GM12801 (cell line): ENCODE data around the gene ACBD6.

Source experiments
- TF ChIP-seq, protein P1 (sequence below): IDR thresholded peaks from one replicate; pipeline ENCODE4 v1.5.1; 2011; ENCODE audit warnings: control low read depth; ENCODE audit not compliant: insufficient read length; ENCODE audit errors: extremely low read depth

ACBD6 gene

DNA sequence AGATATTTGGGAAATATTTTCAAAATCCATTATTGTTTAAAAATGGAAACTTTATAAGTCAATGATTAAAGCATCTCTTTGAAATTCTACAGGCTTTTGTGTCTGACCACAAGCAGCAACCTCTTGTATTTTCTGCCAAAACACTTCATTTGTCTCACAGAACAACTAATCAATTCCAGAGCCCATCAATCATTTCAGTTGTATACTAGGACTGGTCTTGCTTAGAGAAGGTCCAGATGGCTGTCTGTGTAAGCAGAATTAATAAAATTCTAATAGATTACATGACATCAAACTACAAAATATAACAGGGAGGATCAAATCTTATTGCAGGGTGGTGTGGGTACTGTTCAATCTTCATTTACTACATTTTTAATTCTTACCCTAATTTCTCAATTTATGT is 76.4 kb downstream of the ACBD6 start:
- TF ChIP-seq, protein P1, sequence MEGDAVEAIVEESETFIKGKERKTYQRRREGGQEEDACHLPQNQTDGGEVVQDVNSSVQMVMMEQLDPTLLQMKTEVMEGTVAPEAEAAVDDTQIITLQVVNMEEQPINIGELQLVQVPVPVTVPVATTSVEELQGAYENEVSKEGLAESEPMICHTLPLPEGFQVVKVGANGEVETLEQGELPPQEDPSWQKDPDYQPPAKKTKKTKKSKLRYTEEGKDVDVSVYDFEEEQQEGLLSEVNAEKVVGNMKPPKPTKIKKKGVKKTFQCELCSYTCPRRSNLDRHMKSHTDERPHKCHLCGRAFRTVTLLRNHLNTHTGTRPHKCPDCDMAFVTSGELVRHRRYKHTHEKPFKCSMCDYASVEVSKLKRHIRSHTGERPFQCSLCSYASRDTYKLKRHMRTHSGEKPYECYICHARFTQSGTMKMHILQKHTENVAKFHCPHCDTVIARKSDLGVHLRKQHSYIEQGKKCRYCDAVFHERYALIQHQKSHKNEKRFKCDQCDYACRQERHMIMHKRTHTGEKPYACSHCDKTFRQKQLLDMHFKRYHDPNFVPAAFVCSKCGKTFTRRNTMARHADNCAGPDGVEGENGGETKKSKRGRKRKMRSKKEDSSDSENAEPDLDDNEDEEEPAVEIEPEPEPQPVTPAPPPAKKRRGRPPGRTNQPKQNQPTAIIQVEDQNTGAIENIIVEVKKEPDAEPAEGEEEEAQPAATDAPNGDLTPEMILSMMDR: no peak

DNA sequence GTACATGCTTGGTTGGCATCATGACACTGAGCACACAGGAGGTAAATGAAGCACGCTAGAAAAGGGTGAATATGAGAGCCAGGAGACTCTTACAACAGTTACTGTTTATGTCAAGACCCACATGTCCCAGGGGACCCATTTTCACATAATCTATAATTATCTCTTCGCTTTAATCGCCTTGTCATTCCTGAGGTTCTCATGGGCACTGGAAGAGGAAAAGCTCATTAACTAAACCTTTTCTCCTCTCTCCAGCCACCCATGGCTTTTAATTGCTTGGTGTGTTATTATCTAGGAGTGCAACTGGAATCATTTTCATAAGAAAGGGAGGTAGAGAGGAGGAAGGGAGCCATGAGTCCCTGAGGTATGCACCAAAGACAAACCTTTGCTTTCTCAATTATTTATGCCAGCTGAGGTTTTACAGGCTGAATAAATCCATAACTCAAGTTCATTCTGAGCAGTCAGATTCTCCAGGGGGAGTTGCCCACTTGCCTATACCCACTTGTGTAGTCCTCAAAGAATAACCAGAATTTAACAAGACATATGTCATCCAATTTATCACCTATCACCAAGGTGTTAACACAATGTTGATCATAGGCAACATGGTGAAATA is 77.4 kb downstream of the ACBD6 start:
- TF ChIP-seq, protein P1: no peak

DNA sequence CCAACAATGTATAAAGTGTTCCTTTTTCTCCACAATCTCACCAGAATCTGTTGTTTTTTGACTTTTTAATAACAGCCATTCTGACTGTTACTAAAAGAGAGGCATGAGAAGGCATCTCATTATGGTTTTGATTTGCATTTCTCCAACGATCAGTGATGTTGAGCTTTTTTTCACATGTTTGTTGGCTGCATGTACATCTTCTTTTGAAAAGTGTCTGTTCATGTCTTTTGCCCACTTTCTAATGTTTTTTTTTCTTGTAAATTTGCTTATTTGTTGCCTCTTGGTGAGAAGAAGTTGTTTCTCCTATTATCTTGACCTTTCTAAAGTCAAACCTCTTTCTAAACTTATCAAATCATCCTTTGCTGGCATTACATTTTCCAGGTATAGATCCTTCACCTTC is 80.8 kb downstream of the ACBD6 start:
- TF ChIP-seq, protein P1: no peak

DNA sequence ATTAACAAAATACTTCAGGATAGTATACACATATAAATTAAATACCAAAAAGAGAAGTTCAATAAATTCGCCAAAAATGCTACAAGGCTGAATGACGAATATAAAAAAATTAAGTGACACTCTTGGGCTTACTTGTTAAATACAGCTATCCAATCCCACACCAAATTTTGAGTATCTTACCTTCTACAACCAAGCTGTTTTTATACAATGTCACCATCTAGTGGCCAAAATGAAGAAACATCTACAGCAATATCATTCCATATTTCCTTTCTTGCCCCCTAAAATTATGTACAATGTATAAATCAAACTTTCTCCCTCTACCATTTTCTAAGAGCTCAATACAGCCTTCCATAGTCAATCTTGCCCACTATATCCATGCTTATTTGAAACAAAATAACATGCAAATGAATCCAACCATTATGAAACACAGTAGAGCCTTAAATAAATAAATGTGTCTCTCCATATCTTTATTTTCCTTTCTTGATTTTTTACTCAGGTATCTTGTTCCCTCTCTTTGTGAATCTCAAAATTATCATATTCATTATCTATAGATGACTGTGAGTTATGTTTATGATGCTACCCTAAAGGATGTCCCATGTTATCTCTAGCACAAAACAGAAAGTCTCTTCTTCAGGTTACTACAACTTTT is 86.3 kb downstream of the ACBD6 start:
- TF ChIP-seq, protein P1: no peak

DNA sequence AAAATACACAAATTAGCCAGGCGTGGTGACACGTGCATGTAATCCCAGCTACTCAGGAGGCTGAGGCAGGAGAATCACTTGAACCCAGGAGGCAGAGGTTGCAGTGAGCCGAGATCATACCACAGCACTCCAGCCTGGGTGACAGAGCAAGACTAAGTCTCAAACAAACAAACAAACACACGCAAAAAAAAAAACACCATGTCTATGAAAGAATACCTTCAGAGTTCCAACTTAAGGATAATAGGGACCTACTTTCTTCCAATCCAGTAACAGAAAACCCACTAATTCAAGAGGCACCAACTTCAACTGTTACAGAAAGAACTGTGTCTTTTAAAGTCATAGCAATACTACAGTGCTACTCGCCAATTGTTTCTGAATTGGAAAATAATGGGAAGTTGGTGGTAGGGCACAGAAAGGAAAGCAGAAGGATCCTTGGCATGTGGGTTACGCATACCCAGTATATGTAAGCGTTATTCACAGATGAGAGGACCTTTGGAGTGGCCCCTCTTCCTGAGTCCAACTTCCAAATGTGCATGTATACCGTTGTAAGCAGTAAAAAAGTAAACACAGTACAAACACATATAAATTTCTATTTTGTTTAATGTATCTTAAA is 87.0 kb downstream of the ACBD6 start:
- TF ChIP-seq, protein P1: no peak

DNA sequence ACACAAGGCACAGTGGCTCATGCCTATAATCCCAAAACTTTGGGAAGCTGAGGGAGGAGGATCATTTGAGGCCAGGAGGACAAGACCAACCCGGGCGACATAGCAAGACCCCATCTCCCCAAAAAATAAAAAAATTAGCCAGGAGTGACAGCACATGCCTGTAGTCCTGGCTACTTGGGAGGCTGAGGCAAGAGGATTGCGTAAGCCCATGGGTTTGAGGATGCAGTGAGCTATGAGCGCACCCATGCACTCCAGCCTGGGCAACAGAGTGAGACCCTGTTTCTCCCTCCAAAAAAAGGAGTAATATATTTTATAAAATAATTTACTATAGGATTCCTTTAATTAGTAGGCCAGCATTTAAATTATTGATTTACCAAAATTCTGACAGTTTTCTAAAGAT is 89.8 kb downstream of the ACBD6 start:
- TF ChIP-seq, protein P1: no peak

DNA sequence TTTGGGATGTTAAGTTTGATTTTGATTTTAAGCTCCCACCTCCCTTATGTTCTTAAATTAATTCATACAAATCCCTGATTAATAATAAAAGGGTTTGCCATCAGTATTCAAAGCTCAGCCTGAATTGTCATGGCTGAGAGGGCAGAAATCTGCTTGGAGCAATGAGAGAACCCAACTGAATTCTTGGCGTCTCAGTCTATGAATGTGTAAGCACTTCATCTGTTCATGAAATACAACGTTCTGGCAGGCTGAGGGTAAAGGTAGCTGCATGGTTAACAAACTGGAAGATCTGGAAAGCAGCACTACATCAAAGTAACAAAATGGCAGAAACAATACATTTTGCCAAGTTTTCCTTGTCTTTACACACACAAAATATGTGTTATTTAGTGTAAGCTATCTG is 95.3 kb downstream of the ACBD6 start:
- TF ChIP-seq, protein P1: no peak
